ENCODE results near the gene C22orf23.
"Not testable (repeated sequence)": the region's sequence is repeated elsewhere in the genome, so short reads cannot be mapped to it uniquely, and the experiment has no call there.

The C22orf23 gene

DNA sequence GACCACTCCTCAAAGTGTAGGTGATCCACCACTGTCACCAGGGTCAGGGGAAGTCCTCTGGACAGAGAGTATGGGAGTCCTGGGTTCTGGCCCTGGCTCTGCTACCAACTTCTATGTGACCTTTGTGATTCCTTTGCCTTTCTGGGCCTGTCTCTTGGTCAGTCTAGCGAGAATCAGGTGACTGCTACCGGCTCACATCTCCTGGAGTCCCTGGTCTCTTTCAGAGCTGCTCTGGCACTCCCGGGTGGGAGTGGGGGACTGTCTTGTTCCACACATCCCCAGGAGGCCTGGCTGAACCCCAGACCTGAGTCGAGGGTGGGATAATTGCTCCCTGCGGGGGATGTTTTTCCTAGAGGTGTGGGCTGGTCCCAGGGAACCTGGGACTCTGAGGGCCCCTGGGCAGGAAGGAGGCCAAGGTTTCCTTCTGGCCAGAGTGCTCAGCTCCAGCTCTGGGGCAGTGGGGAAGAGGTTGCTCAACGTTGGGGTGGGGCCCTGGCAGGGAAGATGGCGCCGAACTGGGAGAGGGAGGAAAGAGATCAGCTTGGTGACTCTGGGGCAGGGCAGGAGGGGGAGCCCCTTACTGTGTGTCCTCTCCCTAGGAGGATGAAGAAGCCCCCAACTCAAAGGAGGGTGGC is 28.9 kb upstream of the C22orf23 start:
- no peak for DNase-seq (ENCODE audit: low read depth)

DNA sequence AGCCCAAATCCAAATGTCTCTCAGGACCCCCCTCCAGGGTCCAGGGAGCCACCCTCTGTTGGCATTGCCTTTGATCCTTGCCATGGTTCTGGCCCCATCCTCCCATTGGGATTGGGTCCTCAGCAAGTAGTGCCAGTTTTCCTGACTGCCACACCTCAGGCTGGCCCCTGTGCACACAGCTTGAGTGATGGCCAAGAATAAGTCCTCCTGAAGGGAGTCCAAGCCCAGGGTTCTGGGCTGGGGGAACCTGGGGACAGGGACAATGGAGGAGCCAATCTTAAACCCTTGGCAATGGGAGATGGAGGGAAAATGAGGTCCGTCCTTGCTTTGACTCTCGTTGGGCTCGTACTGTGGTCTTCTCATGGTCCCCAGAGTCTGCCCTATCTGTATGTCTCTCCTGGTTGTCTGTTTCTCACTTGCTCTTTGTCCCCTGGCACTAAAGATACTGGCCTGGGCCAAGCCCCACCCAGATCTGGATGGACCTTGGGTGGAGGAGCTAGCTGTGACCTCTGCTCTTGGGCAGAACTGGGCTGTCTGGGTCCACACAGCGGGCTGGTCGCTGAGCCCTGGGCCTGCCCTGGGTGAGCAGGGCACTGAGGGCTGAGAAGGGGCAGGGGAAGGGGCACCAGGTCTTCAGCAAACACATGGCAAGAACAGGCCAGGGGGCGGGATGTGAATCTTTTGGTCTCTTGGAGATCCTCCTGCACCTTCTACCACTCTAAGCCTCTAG is 28.0 kb upstream of the C22orf23 start:
- no peak for DNase-seq (ENCODE audit: low read depth)

DNA sequence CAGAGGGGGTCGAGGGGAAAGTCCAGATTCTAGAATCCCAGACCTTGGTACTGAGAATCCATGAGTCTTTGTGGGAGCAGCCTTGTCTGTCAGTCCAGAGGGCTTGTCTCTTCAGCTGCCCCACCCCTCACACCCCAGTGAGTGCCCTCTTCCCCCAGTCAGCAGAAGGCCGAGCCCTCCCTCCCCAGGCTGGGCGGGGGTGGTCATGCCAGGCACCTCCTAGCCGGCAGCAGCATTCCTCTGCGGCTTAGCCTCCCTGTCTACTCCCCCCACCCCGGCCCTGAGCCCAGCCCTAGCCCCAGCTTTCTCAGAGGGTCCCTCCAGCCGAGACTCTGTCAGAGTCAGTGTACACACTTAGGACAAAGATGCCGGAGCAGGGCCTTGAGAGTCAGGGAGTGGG is 26.4 kb upstream of the C22orf23 start:
- no peak for DNase-seq (ENCODE audit: low read depth)

DNA sequence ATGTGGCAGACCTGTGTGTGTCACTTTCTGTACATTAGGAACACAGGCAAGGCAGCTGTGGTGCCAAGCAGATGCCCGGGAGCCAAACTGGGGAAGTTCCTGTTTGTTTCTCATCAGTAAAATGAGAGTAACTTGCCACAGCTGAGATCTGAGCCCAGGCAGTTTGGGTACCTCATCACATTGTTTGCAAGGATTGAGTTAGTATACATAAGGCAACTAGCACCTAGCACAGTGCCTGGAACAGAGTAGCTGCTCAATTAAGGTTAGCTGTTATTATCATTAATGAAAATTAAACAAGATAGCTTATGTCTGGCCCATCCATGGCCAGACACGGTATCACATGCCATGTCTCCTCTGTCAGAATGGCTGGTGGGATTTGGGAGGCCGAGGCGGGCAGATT is 23.1 kb upstream of the C22orf23 start:
- DNase-seq (ENCODE audit: low read depth) = no peak

DNA sequence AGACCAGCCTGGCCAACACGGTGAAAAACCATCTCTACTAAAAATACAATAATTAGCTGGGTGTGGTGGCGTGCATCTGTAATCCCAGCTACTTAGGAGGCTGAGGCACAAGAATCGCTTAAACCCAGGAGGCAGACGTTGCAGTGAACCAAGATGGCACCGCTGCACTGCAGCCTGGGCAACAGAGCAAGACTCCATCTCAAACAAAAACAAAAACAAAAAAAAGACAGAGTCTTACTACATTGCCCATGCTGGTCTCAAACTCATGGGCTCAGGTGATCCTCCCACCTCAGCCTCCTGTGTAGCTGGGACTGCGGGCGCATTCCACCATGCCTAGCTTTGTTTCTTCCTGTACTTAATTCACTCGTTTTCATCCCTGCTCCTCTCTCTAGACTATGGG is 22.6 kb upstream of the C22orf23 start:
- not testable (repeated sequence) for DNase-seq (ENCODE audit: low read depth)

DNA sequence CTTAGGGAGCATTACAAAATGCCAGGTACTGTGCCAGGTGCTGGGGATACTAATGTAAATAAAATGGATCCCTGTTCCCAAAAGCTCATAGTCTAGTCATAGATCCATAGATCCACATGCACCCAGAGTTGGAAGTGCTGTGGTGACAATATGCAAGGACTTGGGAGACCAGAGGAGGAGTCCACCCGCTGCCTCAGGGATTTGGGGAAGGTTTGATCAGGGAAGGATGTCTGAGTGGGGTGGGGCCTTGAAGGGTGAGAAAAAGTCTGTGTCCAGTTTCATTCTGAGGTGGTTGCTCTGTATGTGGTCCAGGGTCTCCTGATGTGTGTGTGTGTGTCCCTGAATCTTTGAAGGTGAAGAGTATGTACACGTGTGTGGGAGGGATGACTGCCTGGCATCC is 21.8 kb upstream of the C22orf23 start:
- DNase-seq (ENCODE audit: low read depth) = no peak

DNA sequence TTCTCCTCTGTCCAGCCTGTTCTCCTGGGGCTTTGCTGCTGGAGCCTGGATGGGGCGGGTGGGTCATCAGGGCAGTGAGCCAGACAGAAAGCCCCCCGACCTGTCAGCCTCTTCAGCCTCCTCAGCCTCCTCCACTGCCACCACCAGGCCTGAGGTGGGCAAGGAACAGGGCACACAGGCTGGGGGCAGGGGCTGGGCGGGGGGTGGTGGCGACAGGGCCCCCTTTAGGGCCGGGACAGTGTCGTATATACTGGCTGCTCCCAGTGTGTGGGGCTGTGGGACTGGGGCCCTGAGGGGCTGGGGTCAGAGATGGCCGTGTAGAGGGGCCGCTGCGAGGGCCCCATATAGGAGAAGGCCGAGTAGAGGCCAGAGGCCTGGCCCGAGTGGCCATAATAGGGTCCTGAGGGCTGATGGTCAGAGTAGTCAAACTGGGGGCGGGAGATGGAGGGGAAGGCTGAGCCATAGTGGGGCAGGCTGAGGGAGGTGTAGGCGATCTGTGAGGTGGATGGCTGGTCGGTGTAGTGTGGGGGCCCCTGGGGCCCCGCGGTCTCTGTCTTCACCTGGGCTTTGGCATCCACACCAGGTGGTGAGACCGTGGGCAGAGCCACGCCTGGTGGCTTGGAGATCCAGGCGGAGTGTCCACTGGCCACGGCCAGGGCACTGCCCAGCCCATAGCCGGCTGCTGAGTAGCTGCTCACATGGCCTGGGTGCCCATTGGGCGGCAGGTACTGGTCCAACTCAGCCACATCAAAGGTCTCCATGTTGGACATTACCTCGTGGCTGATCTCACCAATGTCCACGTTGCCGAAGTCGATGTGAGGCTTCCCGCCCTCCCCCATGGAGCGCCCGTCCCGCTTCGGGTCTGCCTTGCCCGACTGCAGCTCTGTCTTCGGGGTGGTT is 20.1 kb upstream of the C22orf23 start:
- no peak for DNase-seq (ENCODE audit: low read depth)

DNA sequence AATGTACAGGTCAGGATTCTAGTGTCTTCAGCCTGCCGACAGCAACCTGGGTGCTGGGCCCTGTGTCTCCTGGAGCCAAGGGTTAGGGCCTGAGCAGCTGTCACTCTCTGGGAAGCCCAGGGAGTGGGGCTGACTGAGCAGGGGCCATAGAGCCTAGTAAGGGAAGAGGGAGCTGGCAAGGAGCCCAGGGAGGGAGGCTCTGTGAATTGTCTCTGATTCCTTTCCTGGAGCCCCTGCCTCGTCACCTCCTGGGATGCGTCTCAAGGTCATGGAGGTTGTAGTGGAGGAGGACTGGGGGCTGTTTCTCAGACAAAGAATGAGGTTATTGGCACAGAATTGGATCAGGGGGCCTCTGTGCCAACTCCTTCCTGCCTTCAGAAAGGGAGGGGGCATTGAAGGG is 19.1 kb upstream of the C22orf23 start:
- DNase-seq (ENCODE audit: low read depth) = no peak

DNA sequence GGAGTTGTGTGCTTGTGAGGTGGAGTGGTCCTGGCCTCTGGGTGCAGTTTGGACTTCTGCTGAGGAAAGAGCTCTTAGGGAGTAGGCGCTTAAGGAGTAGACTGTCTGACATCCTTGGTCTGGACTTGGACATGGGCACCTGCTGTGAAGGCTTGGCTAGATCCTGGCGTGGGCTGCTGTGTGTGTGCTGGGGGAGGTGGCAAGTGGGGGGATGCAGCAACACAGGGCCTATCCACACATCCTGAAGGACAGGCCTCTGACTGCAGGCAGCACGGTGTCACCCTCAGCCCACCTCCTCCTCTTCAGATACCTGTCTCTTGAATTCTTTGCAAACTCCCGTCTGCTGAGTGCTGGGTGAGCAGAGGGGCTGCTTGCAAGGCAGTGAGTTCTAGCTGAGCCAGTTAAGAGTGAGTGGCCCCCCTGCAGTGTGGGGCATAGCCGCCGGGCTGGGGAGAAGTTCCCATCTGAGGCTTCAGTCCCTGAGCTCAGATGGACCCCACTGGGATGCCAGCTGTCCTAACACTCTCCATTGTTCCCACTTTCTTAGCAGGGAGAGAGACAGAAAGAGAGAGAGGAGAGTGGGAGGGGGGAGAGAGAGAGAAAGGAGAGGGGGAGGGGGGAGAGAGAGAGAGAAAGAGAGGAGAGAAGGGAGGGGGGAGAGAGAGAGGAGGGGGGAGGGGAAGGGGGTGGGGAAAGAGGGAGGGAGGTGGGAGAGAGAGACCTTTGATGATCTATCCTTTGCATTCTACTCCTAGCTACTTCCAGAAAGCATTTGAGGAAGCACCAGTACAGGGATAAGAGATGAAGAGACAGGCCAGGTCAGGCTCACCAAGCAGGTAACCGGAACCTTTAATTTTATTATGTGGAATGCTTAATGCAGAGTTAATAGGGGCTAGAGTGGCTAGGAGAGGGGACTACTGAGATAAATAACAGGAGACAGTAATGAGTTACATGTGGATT is 18.4 kb upstream of the C22orf23 start:
- no peak for DNase-seq (ENCODE audit: low read depth)

DNA sequence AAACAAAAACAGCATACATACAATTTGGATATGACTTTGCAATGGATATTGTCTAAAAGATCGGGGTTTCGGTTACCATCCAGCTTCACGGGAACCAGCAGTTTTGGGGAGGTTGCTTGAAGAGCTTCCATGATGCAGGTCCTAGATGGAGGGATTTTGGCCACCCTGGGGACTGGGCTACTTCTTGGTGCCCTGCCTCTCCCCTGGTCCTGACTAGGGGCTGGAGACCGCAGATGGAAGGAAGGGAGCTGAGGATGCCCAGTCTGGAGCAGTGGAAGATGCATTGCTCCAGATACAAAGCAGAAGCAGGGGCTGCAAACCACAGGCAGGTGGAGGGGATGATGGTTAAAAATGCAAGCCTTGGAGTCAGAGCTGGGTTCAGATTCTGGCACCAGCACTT is 17.5 kb upstream of the C22orf23 start:
- no peak for DNase-seq (ENCODE audit: low read depth)

DNA sequence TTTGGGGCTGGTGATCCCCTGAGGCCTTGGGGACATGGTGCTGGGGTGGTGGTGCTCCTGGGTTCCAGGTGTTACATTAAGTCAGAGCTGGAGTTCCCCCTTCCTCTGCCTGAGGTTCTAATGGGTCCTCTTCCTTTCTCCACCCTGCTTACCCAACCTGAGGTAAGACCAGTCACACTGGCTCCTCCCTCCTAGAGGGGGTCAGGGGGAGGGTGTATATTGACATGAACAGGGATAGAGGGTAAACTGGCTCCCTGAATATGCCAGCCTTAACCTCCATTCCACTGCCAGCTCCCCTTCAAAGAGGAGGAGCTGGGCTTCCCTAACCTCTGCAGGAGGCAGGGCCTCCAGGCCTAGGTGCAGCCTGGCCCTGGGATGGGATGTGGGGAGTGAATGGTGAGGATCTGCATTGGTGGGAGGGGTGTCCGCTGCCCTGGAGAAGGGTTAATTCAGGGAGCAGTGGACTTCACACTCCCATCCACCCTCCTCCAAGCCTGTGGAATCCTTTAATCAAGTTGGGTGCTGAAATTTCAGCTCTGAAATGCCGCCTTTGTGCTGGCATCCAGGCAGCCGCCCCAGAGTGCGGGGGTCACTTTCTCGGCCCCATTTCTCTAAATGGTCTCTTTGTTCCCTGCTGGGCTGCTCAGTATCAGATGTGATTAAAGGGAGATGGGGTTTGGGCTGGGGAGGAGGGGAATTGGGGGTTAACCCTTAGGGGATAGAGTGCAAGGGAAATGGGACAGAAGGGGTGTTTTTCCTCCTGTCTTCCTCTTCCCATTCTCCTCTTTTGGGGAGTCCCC is 15.3 kb upstream of the C22orf23 start:
- no peak for DNase-seq (ENCODE audit: low read depth)

DNA sequence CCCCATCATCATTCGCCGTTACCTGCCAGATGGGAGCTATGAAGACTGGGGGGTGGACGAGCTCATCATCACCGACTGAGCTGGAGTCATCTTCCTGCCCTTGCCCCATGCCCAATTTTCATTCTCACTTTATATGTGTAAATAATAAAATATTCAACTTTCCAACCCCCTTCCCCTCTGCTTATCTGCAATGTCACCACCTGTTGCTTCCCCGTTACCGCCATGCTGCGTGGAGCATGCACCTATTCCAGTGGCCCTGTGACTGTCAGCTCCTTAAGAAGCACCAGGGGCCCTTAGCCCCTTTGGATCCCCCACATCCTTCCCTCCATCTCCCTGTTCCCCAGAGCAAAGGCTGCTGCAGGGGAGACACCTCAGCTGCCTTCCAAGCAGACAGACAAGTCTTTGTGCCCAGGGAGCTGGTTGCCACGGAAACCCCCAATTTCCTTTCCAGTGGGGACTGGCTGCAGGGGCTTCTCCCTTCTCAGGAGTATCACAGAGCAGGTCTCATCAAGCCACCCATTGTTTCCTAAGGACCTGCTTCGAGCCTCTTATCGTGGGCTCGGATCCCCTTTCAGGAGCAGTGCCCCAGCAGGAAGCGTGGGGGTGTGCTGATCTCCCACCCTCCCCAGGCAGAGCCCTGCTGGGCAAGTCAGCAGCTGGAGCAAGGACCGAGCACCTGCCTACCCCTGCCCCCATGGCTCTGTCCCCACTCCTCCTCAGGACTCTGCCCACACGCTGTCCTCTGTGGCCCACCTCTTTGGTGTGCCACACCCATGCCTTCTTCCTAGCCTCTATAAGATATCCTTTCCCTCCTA is 14.4 kb upstream of the C22orf23 start:
- no peak for DNase-seq (ENCODE audit: low read depth)

DNA sequence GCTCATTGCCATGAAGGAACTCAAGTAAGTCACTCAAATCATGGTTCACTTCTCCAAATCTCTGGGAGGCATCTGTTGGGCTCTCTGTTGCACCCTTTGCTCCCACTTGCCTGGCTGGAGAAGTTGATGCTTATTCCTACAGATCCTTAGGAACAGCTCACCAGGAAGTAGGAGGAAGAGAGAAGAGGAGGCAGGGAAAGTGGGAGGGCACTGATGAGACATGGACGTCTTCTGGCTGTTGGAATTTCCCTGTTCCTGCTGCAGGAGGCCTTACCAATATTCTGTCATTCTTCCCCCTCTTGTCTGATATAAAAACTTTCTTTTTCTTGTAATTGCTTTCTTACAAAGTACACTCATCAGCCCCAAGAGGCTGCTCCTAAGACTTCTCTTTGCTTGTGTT is 13.7 kb upstream of the C22orf23 start:
- DNase-seq (ENCODE audit: low read depth) = no peak

DNA sequence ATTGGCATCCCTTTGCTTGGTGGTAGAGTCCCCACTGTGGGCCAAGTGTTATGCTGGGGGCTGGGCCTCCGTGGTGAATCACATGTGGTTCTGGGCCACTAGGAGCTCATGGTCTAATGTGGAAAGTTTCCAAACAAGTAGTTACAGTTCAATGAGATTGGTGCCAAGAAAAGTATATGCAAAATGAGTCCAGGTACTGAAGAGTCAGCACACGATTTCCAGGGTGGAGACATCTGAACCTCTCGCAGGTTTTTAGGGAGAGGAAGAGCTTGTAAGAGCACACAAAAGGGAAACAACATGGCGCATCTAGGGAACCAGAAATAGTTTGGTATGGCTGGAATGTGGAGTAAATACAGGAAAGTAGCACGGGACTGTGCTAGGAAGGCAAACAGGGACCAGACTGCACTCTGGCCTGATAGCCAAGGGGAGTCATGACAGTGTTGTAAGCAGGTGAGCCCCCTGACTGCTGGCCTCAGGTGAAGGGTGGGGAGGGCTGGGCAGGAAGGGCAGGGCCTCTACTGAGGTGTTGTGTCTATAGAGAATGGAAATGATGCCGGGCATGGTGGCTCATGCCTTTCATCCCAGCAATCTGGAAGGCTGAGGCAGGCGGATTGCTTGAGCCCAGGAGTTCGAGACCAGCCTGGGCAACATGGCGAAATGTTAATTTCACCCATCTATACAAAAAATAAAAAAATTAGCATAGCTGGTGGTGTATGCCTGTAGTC is 12.7 kb upstream of the C22orf23 start:
- DNase-seq (ENCODE audit: low read depth) = no peak

DNA sequence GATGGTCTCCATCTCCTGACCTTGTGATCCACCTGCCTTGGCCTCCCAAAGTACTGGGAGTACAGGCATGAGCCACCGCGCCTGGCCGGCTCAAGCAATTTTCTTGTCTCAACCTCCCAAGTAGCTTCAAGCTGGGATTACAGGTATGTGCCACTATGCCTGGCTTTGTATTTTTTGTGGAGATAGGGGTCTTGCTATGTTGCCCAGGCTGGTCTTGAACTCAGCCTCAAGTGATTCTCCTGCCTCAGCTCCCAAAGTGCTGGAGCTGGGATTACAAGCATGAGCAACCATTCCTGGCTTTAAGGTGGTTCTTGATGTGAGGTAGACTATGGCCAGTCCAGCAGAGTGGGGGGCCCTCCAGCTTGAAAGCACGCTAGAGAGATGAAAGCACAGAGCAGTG is 7.7 kb upstream of the C22orf23 start:
- DNase-seq (ENCODE audit: low read depth) = no peak

DNA sequence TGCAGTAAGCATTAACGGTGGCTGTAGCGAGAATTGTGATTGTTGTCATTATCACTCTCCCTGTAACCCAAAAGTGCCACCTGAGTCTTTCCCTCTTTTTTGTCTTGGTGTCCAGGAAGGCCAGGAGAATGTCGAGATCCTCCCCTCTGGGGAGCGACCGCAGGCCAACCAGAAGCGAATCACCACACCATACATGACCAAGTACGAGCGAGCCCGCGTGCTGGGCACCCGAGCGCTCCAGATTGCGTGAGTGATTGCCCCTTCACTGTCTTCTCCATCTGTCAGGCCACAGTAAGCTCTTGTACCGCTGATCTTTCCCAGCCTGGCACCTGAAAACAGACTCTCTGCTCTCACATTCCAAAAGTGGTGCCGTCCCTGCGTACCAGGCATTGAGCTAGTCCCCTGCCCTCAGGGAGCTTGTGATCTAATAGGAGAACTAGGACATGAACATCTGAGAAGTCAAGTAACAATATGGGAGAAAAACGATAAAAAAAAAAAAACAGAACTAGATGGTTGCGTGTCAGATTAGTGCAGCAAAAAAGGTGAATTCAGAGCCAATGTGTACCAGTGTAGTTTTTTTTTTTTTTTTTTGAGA is 5.9 kb upstream of the C22orf23 start:
- no peak for DNase-seq (ENCODE audit: low read depth)

DNA sequence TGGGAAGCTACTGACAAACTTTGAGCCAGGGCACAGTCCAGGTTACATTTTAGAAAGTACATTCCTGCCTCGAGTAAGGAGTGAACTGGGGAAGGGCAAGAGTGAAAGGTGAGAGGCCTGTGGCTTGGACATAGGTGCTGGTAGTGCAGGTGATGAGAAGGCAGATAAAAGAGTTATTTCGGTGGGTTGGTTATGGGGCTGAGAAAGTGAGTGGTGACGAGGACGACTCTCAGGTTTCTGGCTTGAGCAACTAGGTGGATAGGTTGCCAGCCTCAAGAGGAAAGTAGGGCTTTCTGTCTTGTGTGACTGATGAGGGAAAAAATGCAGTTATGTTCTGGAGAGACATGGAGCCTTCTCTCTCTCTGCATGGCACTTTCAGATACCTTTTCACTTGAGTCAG is 3.8 kb upstream of the C22orf23 start:
- no peak for DNase-seq (ENCODE audit: low read depth)

DNA sequence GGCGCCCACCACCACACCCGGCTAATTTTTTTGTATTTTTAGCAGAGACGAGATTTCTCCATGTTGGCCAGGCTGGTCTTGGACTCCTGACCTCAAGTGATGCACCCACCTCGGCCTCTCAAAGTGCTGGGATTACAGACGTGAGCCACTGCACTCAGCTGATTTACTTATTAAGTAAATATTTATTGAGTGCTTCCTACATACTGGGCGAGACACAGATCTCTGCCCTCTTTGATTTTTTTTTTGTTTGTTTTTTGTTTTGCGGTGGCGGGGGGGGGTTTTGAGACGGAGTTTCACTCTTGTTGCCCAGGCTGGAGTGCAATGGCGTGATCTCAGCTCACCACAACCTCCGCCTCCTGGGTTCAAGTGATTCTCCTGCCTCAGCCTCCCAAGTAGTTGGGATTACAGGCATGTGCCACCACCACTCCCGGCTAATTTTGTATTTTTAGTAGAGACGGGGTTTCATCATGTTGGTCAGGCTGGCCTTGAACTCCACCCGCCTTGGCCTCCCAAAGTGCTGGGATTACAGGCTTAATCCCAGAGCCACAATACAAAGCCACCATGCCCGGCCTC is 2.5 kb upstream of the C22orf23 start:
- DNase-seq (ENCODE audit: low read depth) = not testable (repeated sequence)

DNA sequence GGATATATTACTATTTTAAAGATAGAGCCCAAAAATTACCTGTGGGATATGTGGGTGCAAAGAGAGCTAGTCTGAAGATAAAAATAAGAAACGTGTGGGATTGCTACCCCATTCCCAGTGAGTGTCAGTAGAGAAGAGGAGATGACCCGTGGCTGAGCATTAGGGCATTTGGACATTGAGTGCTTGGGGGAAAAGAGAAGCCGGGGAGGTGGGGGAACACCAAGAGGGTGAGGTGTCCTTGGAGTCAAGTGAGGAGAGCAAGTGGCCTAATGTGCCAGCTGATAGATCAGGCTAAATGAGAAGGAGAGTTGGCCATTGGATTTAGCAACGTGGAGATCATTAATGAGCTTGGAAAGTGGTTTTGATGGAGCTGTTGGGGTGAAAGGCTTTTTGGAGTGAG is 1.3 kb upstream of the C22orf23 start:
- no peak for DNase-seq (ENCODE audit: low read depth)
